ENCODE data around the gene OPRPN.

The OPRPN gene

GRCh38 chr4:70397580-70397979 lies at the start of gene OPRPN:
Gene OPRPN, plus strand, starts transcription at chr4:70397940. Its CDS starts 1,346 bp downstream, at chr4:70399286.
- no peak for DNase-seq (ENCODE audit: low read depth in 3 of 3)

GRCh38 chr4:70356185-70356584 lies 41.6 kb upstream of the OPRPN start:
- DNase-seq (ENCODE audit: low read depth in 3 of 3), result no peak

- DNase-seq (ENCODE audit: low read depth in 3 of 3), result no peak
These were observed 38.6 kb upstream of the OPRPN start for GRCh38 chr4:70359115-70359661.

GRCh38 chr4:70360460-70360859 lies 37.3 kb upstream of the OPRPN start, which contains the start of gene SMR3A:
Gene SMR3A, plus strand, starts transcription at chr4:70360760. Its CDS starts 1,356 bp downstream, at chr4:70362116.
- DNase-seq (ENCODE audit: low read depth in 3 of 3), result no peak

GRCh38 chr4:70364002-70364401 lies 33.7 kb upstream of the OPRPN start:
- DNase-seq (ENCODE audit: low read depth in 3 of 3), result no peak

- DNase-seq (ENCODE audit: low read depth in 3 of 3), result no peak
These were observed 32.3 kb upstream of the OPRPN start for GRCh38 chr4:70365479-70365878.

GRCh38 chr4:70367813-70368212 lies 29.9 kb upstream of the OPRPN start:
- DNase-seq (ENCODE audit: low read depth in 3 of 3), result no peak

- DNase-seq (ENCODE audit: low read depth in 3 of 3), result no peak
These were observed 25.8 kb upstream of the OPRPN start for GRCh38 chr4:70371987-70372386.

GRCh38 chr4:70372760-70373159 lies 25.0 kb upstream of the OPRPN start:
- DNase-seq (ENCODE audit: low read depth in 3 of 3), result no peak

GRCh38 chr4:70380578-70380977 lies 17.2 kb upstream of the OPRPN start:
- DNase-seq (ENCODE audit: low read depth in 3 of 3), result no peak

GRCh38 chr4:70382691-70383181 lies 15.0 kb upstream of the OPRPN start, which contains the start of gene SMR3B:
Gene SMR3B, plus strand, starts transcription at chr4:70383131. Its CDS starts 1,380 bp downstream, at chr4:70384511.
- DNase-seq (ENCODE audit: low read depth in 3 of 3), result no peak

GRCh38 chr4:70392057-70392776 lies 5.5 kb upstream of the OPRPN start:
- no peak for DNase-seq (ENCODE audit: low read depth in 3 of 3)

- no peak for DNase-seq (ENCODE audit: low read depth in 3 of 3)
These were observed 1.6 kb downstream of the OPRPN start for GRCh38 chr4:70399319-70399718.

- DNase-seq (ENCODE audit: low read depth in 3 of 3), result no peak
These were observed 5.0 kb downstream of the OPRPN start for GRCh38 chr4:70402762-70403161.

GRCh38 chr4:70405765-70406164 lies 8.0 kb downstream of the OPRPN start:
- no peak for DNase-seq (ENCODE audit: low read depth in 3 of 3)

GRCh38 chr4:70425306-70425705 lies 27.6 kb downstream of the OPRPN start:
- no peak for DNase-seq (ENCODE audit: low read depth in 3 of 3)

GRCh38 chr4:70426789-70427188 lies 29.0 kb downstream of the OPRPN start:
- DNase-seq (ENCODE audit: low read depth in 3 of 3), result no peak

GRCh38 chr4:70437197-70437596 lies 39.5 kb downstream of the OPRPN start:
- DNase-seq (ENCODE audit: low read depth in 3 of 3), result no peak

GRCh38 chr4:70442474-70442873 lies 44.7 kb downstream of the OPRPN start:
- no peak for DNase-seq (ENCODE audit: low read depth in 3 of 3)

GRCh38 chr4:70443329-70443728 lies 45.6 kb downstream of the OPRPN start:
- no peak for DNase-seq (ENCODE audit: low read depth in 3 of 3)

GRCh38 chr4:70449220-70449619 lies 51.5 kb downstream of the OPRPN start:
- no peak for DNase-seq (ENCODE audit: low read depth in 3 of 3)

GRCh38 chr4:70452946-70453345 lies 55.2 kb downstream of the OPRPN start:
- DNase-seq (ENCODE audit: low read depth in 3 of 3), result no peak

All from stimulated activated CD4-positive, alpha-beta T cell treated with anti-CD3 and anti-CD28 coated beads, TNF-alpha, amount 100 ng/mL, for 48 hours (primary cell).